ENCODE data around the gene DGLUCY. TPM values are rescaled to one million over a fixed set of nuclear protein-coding genes. Genes with fewer than 3 reads are reported as not detected.

DGLUCY gene
- polyA plus RNA-seq, 3 donors = 54.9 to 88.4 (median 66.0) TPM

GRCh38 chr14:91227183-91227628 is 113.3 kb downstream of the DGLUCY start:
- Mint-ChIP-seq H3K9me3 (peaks cover 3 to 13% (median 7%) of the 10 kb centered on the region in 7 donors), H3K4me1 (peaks cover 39% of the 10 kb centered on the region), H3K27ac (peak overlapping the region in 1 of 7 donors; percentile 46), H3K27me3 (ENCODE audit: low read depth in 3 of 3) (peaks cover 2 to 7% (median 5%) of the 10 kb centered on the region in 3 donors), H3K36me3 (peaks cover 72 to 75% of the 10 kb centered on the region in 2 donors), H3K4me3 (no peak overlapping the region)
- peaks cover 30 to 54% of the 10 kb centered on the region in 2 donors for H3K36me3 ChIP-seq (replicated peaks in 1 of 2; ENCODE audit: control insufficient read depth in 1 of 2, insufficient read depth in 2 of 2, low read length in 2 of 2)
- H3K9ac ChIP-seq (ENCODE audit: insufficient read depth, low read length, poor library complexity, severe bottlenecking) = no peak overlapping the region
- H2AFZ ChIP-seq (ENCODE audit: insufficient read depth, low read depth, low read length, poor library complexity, severe bottlenecking) = no peak overlapping the region
- no peak overlapping the region for H3K4me2 ChIP-seq (replicated peaks; ENCODE audit: extremely low read depth, low read length, poor library complexity, severe bottlenecking)
- intact Hi-C loops (cut with micrococcal nuclease) = no loop called here
- 93% methylated on average over 5 of the region's 7 CpGs for WGBS (ENCODE audit: insufficient coverage)
- no peak for DNase-seq
- no peak overlapping the region for H3K4me3 ChIP-seq (replicated peaks in 1 of 3; ENCODE audit: low read depth in 2 of 3, low read length in 3 of 3)
- H3K9me3 ChIP-seq (replicated peaks in 1 of 2; ENCODE audit: control insufficient read depth in 1 of 2, insufficient read depth in 1 of 2, low read length in 2 of 2) = peaks cover 0 to 5% of the 10 kb centered on the region in 2 donors
- TF ChIP-seq, protein P1, sequence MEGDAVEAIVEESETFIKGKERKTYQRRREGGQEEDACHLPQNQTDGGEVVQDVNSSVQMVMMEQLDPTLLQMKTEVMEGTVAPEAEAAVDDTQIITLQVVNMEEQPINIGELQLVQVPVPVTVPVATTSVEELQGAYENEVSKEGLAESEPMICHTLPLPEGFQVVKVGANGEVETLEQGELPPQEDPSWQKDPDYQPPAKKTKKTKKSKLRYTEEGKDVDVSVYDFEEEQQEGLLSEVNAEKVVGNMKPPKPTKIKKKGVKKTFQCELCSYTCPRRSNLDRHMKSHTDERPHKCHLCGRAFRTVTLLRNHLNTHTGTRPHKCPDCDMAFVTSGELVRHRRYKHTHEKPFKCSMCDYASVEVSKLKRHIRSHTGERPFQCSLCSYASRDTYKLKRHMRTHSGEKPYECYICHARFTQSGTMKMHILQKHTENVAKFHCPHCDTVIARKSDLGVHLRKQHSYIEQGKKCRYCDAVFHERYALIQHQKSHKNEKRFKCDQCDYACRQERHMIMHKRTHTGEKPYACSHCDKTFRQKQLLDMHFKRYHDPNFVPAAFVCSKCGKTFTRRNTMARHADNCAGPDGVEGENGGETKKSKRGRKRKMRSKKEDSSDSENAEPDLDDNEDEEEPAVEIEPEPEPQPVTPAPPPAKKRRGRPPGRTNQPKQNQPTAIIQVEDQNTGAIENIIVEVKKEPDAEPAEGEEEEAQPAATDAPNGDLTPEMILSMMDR (IDR thresholded peaks at IDR 0.05) = no peak
- H4K20me1 ChIP-seq (ENCODE audit: insufficient read depth, low read length) = no peaks in the 10 kb centered on the region
- H3K27ac ChIP-seq (ENCODE audit: low read depth in 1 of 2, low read length in 2 of 2) = no peak overlapping the region
- peaks cover 25 to 33% of the 10 kb centered on the region in 2 donors for H3K4me1 ChIP-seq (ENCODE audit: control insufficient read depth in 1 of 2, insufficient read depth in 2 of 2, low read length in 2 of 2)
- H3K27me3 ChIP-seq (ENCODE audit: control insufficient read depth in 2 of 2, insufficient read depth in 2 of 2, low read length in 2 of 2) = no peaks in the 10 kb centered on the region
- no peaks in the 10 kb centered on the region for H3K79me2 ChIP-seq (ENCODE audit: insufficient read depth, low read length)

GRCh38 chr14:91228112-91229004 is 114.5 kb downstream of the DGLUCY start:
- intact Hi-C loops (cut with micrococcal nuclease) = no loop called here
- H3K4me1 Mint-ChIP-seq = peaks cover 47% of the 10 kb centered on the region
- H3K9me3 Mint-ChIP-seq = peaks cover 3 to 13% (median 9%) of the 10 kb centered on the region in 7 donors
- peaks cover 65 to 67% of the 10 kb centered on the region in 2 donors for H3K36me3 Mint-ChIP-seq
- Histone ChIP-seq H3K36me3 (replicated peaks in 1 of 2; ENCODE audit: control insufficient read depth in 1 of 2, insufficient read depth in 2 of 2, low read length in 2 of 2) (peaks cover 24 to 43% of the 10 kb centered on the region in 2 donors), H4K20me1 (ENCODE audit: insufficient read depth, low read length) (no peaks in the 10 kb centered on the region), H3K4me1 (ENCODE audit: control insufficient read depth in 1 of 2, insufficient read depth in 2 of 2, low read length in 2 of 2) (peaks cover 34 to 43% of the 10 kb centered on the region in 2 donors), H3K9ac (ENCODE audit: insufficient read depth, low read length, poor library complexity, severe bottlenecking) (no peak overlapping the region), H3K4me2 (replicated peaks; ENCODE audit: extremely low read depth, low read length, poor library complexity, severe bottlenecking) (no peak overlapping the region), H3K4me3 (replicated peaks in 1 of 3; ENCODE audit: low read depth in 2 of 3, low read length in 3 of 3) (no peak overlapping the region), H3K27me3 (ENCODE audit: control insufficient read depth in 2 of 2, insufficient read depth in 2 of 2, low read length in 2 of 2) (no peaks in the 10 kb centered on the region), H2AFZ (ENCODE audit: insufficient read depth, low read depth, low read length, poor library complexity, severe bottlenecking) (no peak overlapping the region), H3K79me2 (ENCODE audit: insufficient read depth, low read length) (no peaks in the 10 kb centered on the region), H3K27ac (ENCODE audit: low read depth in 1 of 2, low read length in 2 of 2) (no peak overlapping the region), H3K9me3 (replicated peaks in 1 of 2; ENCODE audit: control insufficient read depth in 1 of 2, insufficient read depth in 1 of 2, low read length in 2 of 2) (peaks cover 0 to 5% of the 10 kb centered on the region in 2 donors)
- peaks cover 2 to 8% (median 6%) of the 10 kb centered on the region in 3 donors for H3K27me3 Mint-ChIP-seq (ENCODE audit: low read depth in 3 of 3)
- DNase-seq = peak in 2 of 3 donors; percentile 50 to 82
- H3K4me3 Mint-ChIP-seq = no peak overlapping the region
- 90% methylated on average over 11 of the region's 14 CpGs for WGBS (ENCODE audit: insufficient coverage)
- TF ChIP-seq, protein P1 (IDR thresholded peaks at IDR 0.05) = no peak
- peak overlapping the region in 3 of 7 donors; percentile 31 to 79 (median 58) for H3K27ac Mint-ChIP-seq
